NB4 (cell line): ENCODE measurements around the gene ATP9B.

Experiments used
- MYC ChIP-seq: IDR thresholded peaks from 2 replicates; pipeline ENCODE4 v1.6.1; 2011; ENCODE audit warnings: low read depth, low read length
- POLR2A ChIP-seq: IDR thresholded peaks from 2 replicates; pipeline ENCODE4 v1.6.1; 2011; ENCODE audit warnings: mild to moderate bottlenecking; ENCODE audit not compliant: insufficient read length; ENCODE audit errors: extremely low read depth
- TF ChIP-seq, protein P1 (sequence below): IDR thresholded peaks from one replicate; pipeline ENCODE4 v1.5.1; 2012; ENCODE audit warnings: low read depth, low read length

DNA sequence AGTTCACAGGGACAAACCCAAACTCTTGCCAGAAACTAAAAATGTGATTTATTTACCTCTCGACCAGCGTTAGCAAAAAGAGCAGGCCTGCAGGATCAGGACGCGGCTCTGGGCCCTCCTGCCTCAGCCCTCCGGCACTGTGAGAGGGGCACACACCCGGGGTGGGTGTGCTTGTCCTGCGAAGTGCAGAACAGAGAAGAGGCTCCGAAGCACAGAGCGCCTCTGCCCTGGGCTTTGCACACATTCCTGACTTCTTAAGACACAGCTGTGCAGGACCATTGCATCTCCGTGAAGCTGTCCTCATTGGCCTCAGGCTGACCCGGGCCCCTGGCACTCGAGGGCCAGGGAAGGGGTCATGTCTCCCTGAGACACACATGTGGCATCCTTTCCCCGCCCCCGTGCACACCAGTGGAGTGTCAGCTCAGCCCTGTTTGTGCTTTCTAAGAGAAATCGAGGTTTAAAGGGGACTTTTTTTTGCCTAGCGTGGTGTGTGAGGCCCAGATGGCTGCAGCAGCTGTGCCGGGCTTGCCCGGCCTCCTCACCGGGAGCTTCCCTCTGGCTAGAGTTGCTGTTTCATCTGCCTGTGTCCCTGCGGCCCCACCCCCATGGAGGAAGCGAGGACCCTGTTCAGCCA is 316.6 kb downstream of the ATP9B start:
- no peak for TF ChIP-seq MYC
- TF ChIP-seq, protein P1, sequence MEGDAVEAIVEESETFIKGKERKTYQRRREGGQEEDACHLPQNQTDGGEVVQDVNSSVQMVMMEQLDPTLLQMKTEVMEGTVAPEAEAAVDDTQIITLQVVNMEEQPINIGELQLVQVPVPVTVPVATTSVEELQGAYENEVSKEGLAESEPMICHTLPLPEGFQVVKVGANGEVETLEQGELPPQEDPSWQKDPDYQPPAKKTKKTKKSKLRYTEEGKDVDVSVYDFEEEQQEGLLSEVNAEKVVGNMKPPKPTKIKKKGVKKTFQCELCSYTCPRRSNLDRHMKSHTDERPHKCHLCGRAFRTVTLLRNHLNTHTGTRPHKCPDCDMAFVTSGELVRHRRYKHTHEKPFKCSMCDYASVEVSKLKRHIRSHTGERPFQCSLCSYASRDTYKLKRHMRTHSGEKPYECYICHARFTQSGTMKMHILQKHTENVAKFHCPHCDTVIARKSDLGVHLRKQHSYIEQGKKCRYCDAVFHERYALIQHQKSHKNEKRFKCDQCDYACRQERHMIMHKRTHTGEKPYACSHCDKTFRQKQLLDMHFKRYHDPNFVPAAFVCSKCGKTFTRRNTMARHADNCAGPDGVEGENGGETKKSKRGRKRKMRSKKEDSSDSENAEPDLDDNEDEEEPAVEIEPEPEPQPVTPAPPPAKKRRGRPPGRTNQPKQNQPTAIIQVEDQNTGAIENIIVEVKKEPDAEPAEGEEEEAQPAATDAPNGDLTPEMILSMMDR: no peak
- TF ChIP-seq POLR2A: no peak
